Memory B cell (primary cell): ENCODE data around the gene SHQ1.
A peak's percentile ranks its signal among the peaks of the same experiment; 100 is the strongest.
"Not testable (repeated sequence)": the region's sequence is repeated elsewhere in the genome, so short reads cannot be mapped to it uniquely, and the experiment has no call there.

Experiments used
- ATAC-seq: fragments of 150-1000 bp; cut with Tn5 transposase; 2 replicates; pipeline ENCODE4 v1.10.0; 2021; ENCODE audit warnings: low read depth, mild to moderate bottlenecking, moderate library complexity
- DNase-seq, 2 donors: peaks; one replicate each; pipeline ENCODE4 v3.0.0; 2022; ENCODE audit warnings: low spot score in 2 of 2
- H3K27ac Mint-ChIP-seq: one replicate; pipeline ENCODE4 v1.8.0; 2022; ENCODE audit warnings: mild to moderate bottlenecking, moderate library complexity, mixed read lengths
- H3K27me3 Mint-ChIP-seq: one replicate; pipeline ENCODE4 v1.8.0; 2022; ENCODE audit warnings: mixed read lengths
- H3K36me3 Mint-ChIP-seq: one replicate; pipeline ENCODE4 v1.8.0; 2022; ENCODE audit warnings: mild to moderate bottlenecking, mixed read lengths
- H3K4me1 Mint-ChIP-seq: one replicate; pipeline ENCODE4 v1.8.0; 2022; ENCODE audit warnings: mixed read lengths
- H3K4me3 Mint-ChIP-seq: one replicate; pipeline ENCODE4 v1.8.0; 2022; ENCODE audit warnings: mild to moderate bottlenecking, moderate library complexity, mixed read lengths
- H3K9me3 Mint-ChIP-seq: one replicate; pipeline ENCODE4 v1.8.0; 2022; ENCODE audit warnings: mixed read lengths

The SHQ1 gene

GRCh38 chr3:72739531-72740466 is 108.4 kb downstream of the SHQ1 start:
- Mint-ChIP-seq H3K9me3 (no peaks in the 10 kb centered on the region), H3K4me3 (peak overlapping the region; percentile 76), H3K36me3 (peaks cover 1% of the 10 kb centered on the region), H3K4me1 (peaks cover 9% of the 10 kb centered on the region), H3K27ac (no peak overlapping the region), H3K27me3 (peaks cover 26% of the 10 kb centered on the region)
- ATAC-seq = no peak
- no peak for DNase-seq

- peak; percentile 90 for ATAC-seq
Measured at GRCh38 chr3:72738752-72739530, 109.3 kb downstream of the SHQ1 start.

GRCh38 chr3:72735072-72735471 is 113.2 kb downstream of the SHQ1 start:
- H3K4me1 Mint-ChIP-seq, H3K4me3 Mint-ChIP-seq, H3K36me3 Mint-ChIP-seq, H3K9me3 Mint-ChIP-seq, H3K27ac Mint-ChIP-seq, DNase-seq, ATAC-seq: not testable (repeated sequence)
- peaks cover 14% of the 10 kb centered on the region for H3K27me3 Mint-ChIP-seq

More at GRCh38 chr3:72738752-72739530, 109.3 kb downstream of the SHQ1 start:
- Mint-ChIP-seq H3K4me3 (peak overlapping the region; percentile 76), H3K4me1 (peaks cover 9% of the 10 kb centered on the region), H3K27ac (no peak overlapping the region), H3K36me3 (peaks cover 1% of the 10 kb centered on the region), H3K9me3 (no peaks in the 10 kb centered on the region), H3K27me3 (peaks cover 23% of the 10 kb centered on the region)
- peak; percentile 32 to 49 for DNase-seq

GRCh38 chr3:72733676-72734075 is 114.6 kb downstream of the SHQ1 start:
- Mint-ChIP-seq H3K27me3 (peaks cover 7% of the 10 kb centered on the region), H3K9me3 (peaks cover 1% of the 10 kb centered on the region), H3K36me3 (peaks cover 1% of the 10 kb centered on the region), H3K27ac (no peak overlapping the region), H3K4me1 (peaks cover 3% of the 10 kb centered on the region), H3K4me3 (no peak overlapping the region)
- ATAC-seq = no peak
- DNase-seq = no peak

- not testable (repeated sequence) for H3K36me3 Mint-ChIP-seq, H3K27ac Mint-ChIP-seq, H3K9me3 Mint-ChIP-seq, ATAC-seq, H3K27me3 Mint-ChIP-seq, DNase-seq, H3K4me1 Mint-ChIP-seq, H3K4me3 Mint-ChIP-seq
Measured at GRCh38 chr3:72732666-72733345, 115.4 kb downstream of the SHQ1 start.

- peaks cover 1% of the 10 kb centered on the region for H3K9me3 Mint-ChIP-seq
- peaks cover 4% of the 10 kb centered on the region for H3K36me3 Mint-ChIP-seq
- no peak overlapping the region for H3K4me3 Mint-ChIP-seq
- H3K27ac Mint-ChIP-seq = no peak overlapping the region
- H3K27me3 Mint-ChIP-seq = peaks cover 2% of the 10 kb centered on the region
- no peak for DNase-seq
- H3K4me1 Mint-ChIP-seq = no peaks in the 10 kb centered on the region
- no peak for ATAC-seq
Measured at GRCh38 chr3:72728958-72729467, 119.2 kb downstream of the SHQ1 start.

GRCh38 chr3:72728329-72728889 is 119.8 kb downstream of the SHQ1 start:
- H3K4me3 Mint-ChIP-seq = no peak overlapping the region
- H3K27me3 Mint-ChIP-seq = peaks cover 2% of the 10 kb centered on the region
- DNase-seq = no peak
- no peak for ATAC-seq
- H3K36me3 Mint-ChIP-seq = peaks cover 4% of the 10 kb centered on the region
- peaks cover 1% of the 10 kb centered on the region for H3K9me3 Mint-ChIP-seq
- no peaks in the 10 kb centered on the region for H3K4me1 Mint-ChIP-seq
- H3K27ac Mint-ChIP-seq = no peak overlapping the region

GRCh38 chr3:72727726-72728125 is 120.5 kb downstream of the SHQ1 start:
- ATAC-seq = no peak
- no peak for DNase-seq
- H3K27ac Mint-ChIP-seq = no peak overlapping the region
- H3K27me3 Mint-ChIP-seq = peaks cover 2% of the 10 kb centered on the region
- H3K4me1 Mint-ChIP-seq = no peaks in the 10 kb centered on the region
- no peaks in the 10 kb centered on the region for H3K9me3 Mint-ChIP-seq
- H3K4me3 Mint-ChIP-seq = no peak overlapping the region
- H3K36me3 Mint-ChIP-seq = peaks cover 4% of the 10 kb centered on the region

GRCh38 chr3:72727172-72727571 is 121.1 kb downstream of the SHQ1 start:
- no peak overlapping the region for H3K4me3 Mint-ChIP-seq
- ATAC-seq (no peak), DNase-seq (no peak)
- no peaks in the 10 kb centered on the region for H3K9me3 Mint-ChIP-seq
- peaks cover 4% of the 10 kb centered on the region for H3K36me3 Mint-ChIP-seq
- peaks cover 2% of the 10 kb centered on the region for H3K27me3 Mint-ChIP-seq
- H3K4me1 Mint-ChIP-seq = no peaks in the 10 kb centered on the region
- H3K27ac Mint-ChIP-seq = no peak overlapping the region

GRCh38 chr3:72725229-72725628 is 123.0 kb downstream of the SHQ1 start:
- DNase-seq (no peak), ATAC-seq (no peak)
- Mint-ChIP-seq H3K9me3 (peaks cover 1% of the 10 kb centered on the region), H3K27me3 (peaks cover 5% of the 10 kb centered on the region), H3K27ac (no peak overlapping the region), H3K4me3 (no peak overlapping the region), H3K4me1 (peaks cover 4% of the 10 kb centered on the region), H3K36me3 (peaks cover 4% of the 10 kb centered on the region)

- Mint-ChIP-seq H3K36me3 (peaks cover 4% of the 10 kb centered on the region), H3K9me3 (peaks cover 3% of the 10 kb centered on the region), H3K4me1 (peaks cover 6% of the 10 kb centered on the region), H3K4me3 (no peak overlapping the region), H3K27ac (no peak overlapping the region), H3K27me3 (peaks cover 5% of the 10 kb centered on the region)
- no peak for DNase-seq
- no peak for ATAC-seq
Measured at GRCh38 chr3:72724070-72724469, 124.2 kb downstream of the SHQ1 start.

- H3K4me3 Mint-ChIP-seq = no peak overlapping the region
- peaks cover 8% of the 10 kb centered on the region for H3K4me1 Mint-ChIP-seq
- peaks cover 4% of the 10 kb centered on the region for H3K36me3 Mint-ChIP-seq
- ATAC-seq (no peak), DNase-seq (no peak)
- H3K27me3 Mint-ChIP-seq = peaks cover 5% of the 10 kb centered on the region
- peaks cover 5% of the 10 kb centered on the region for H3K9me3 Mint-ChIP-seq
- H3K27ac Mint-ChIP-seq = peak overlapping the region; percentile 21
Measured at GRCh38 chr3:72722930-72723726, 125.1 kb downstream of the SHQ1 start.
